ENCODE measurements around the gene PSMG4. TPM values are rescaled to one million over a fixed set of nuclear protein-coding genes. Genes with fewer than 3 reads are reported as not detected.
"Not testable (repeated sequence)": the region's sequence is repeated elsewhere in the genome, so short reads cannot be mapped to it uniquely, and the experiment has no call there.

Gene PSMG4
- polyA plus RNA-seq, 1 experiment: 24.7 TPM

DNA sequence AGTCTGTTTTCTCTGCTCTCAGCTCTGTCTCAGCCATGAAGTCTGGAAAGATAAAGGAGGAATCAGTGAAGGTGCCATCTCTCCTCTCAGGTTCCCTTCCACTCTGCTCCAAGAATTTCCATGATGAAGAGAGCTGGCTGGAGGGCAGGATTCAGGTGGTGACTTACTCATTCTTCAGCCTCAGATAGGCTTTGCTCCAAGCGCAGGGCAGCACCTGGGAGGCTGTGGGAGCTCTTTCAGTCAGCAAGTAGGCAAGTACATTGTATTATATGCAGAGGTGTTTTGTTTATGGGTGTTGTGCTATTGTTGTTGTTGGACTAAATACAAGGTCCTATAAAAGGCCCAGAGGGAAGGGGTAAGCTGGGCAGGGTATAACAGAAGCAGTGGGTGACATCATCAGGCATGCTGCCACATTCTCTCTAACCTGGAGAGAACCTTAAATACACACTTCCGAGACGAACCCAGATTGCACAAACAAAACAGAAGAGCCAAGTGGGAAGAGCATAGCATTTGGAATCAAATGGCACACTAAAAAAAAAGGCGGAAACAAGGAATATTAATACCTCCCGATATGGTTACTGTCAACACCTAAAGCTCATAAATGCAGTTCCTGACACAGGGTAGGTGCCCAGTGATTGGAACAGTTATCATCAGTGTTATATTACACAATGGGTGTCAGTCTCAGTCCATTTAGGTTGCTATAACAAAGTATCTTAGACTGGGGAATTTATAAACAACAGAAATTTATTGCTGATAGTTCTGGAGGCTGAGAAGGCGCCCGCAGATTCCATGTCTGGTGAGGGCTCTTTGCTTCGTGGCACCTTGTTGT, 14.5 kb upstream of the PSMG4 start:
- POLR2A ChIA-PET: interaction anchor here (0.6 kb wide), 1 partner anchor 20 kb away, joined by 4 read pairs; no protein-coding TSS in a partner anchor
- H3K36me3 ChIP-seq (ENCODE audit: control insufficient read depth, insufficient read depth, low read length): no peaks in the 10 kb centered on the region
- DNase-seq (ENCODE audit: low read depth): no peak
- H3K4me3 ChIP-seq (ENCODE audit: low read depth, low read length): no peak overlapping the region
- peaks cover 1% of the 10 kb centered on the region; the same call in 1 of the 2 replicates for H3K27me3 ChIP-seq (ENCODE audit: control insufficient read depth, insufficient read depth, low read length)
- CTCF ChIA-PET: interaction anchor here (0.6 kb wide), 3 partner anchors 45 to 888 kb away, joined by 3 read pairs; no protein-coding TSS in a partner anchor
- TF ChIP-seq, protein P1, sequence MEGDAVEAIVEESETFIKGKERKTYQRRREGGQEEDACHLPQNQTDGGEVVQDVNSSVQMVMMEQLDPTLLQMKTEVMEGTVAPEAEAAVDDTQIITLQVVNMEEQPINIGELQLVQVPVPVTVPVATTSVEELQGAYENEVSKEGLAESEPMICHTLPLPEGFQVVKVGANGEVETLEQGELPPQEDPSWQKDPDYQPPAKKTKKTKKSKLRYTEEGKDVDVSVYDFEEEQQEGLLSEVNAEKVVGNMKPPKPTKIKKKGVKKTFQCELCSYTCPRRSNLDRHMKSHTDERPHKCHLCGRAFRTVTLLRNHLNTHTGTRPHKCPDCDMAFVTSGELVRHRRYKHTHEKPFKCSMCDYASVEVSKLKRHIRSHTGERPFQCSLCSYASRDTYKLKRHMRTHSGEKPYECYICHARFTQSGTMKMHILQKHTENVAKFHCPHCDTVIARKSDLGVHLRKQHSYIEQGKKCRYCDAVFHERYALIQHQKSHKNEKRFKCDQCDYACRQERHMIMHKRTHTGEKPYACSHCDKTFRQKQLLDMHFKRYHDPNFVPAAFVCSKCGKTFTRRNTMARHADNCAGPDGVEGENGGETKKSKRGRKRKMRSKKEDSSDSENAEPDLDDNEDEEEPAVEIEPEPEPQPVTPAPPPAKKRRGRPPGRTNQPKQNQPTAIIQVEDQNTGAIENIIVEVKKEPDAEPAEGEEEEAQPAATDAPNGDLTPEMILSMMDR (IDR thresholded peaks at IDR 0.05; ENCODE audit: insufficient read depth, low read depth, low read length): no peak

DNA sequence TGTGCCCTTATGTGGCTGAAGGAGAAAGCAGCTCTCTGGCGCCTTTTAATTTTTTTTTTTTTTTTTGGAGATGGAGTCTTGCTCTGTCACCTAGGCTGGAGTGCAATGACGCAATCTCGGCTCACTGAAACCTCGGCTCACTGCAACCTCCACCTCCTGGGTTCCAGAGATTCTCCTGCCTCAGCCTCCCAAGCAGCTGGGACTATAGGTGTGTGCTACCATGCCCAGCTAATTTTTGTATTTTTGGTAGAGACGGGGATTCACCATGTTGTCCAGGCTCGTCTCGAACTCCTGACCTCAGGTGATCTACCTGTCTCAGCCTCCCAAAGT, 13.9 kb upstream of the PSMG4 start:
- H3K36me3 ChIP-seq (ENCODE audit: control insufficient read depth, insufficient read depth, low read length); H3K27me3 ChIP-seq (ENCODE audit: control insufficient read depth, insufficient read depth, low read length); DNase-seq (ENCODE audit: low read depth); H3K4me3 ChIP-seq (ENCODE audit: low read depth, low read length): not testable (repeated sequence)
- ChIA-PET CTCF (interaction anchor here (0.6 to 1.1 kb wide), 3 partner anchors 8 to 888 kb away, joined by 3 read pairs; no protein-coding TSS in a partner anchor), POLR2A (interaction anchor here (0.6 kb wide), 1 partner anchor 21 kb away, joined by 4 read pairs; no protein-coding TSS in a partner anchor)

DNA sequence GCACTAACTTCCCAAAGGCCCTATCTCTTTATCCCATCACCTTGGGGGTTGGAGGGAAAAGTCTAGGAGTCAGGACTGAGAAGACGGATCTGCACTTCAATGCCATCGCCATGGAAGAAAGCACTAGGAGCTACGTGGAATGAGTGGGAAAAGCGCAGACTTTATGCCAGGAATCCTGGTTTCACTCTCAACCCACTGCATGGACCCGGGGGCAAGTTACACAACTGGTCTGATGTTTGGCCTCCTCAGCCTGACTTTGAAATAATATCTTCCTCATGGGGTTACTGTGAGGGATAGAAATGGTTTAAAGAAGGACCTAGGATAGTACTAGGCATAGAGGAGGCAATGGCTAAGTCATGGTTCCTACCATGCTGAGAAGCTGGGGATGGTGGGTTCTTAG, 13.5 kb upstream of the PSMG4 start:
- TF ChIP-seq, protein P1 (IDR thresholded peaks at IDR 0.05; ENCODE audit: insufficient read depth, low read depth, low read length): no peak
- Histone ChIP-seq H3K4me3 (ENCODE audit: low read depth, low read length) (no peak overlapping the region), H3K36me3 (ENCODE audit: control insufficient read depth, insufficient read depth, low read length) (no peaks in the 10 kb centered on the region), H3K27me3 (ENCODE audit: control insufficient read depth, insufficient read depth, low read length) (peaks cover 1% of the 10 kb centered on the region; the same call in 1 of the 2 replicates)
- no peak for DNase-seq (ENCODE audit: low read depth)
- ChIA-PET POLR2A (no interaction called here), CTCF (interaction anchor here (1.1 kb wide), 1 partner anchor 8 kb away, joined by 3 read pairs; no protein-coding TSS in a partner anchor)

DNA sequence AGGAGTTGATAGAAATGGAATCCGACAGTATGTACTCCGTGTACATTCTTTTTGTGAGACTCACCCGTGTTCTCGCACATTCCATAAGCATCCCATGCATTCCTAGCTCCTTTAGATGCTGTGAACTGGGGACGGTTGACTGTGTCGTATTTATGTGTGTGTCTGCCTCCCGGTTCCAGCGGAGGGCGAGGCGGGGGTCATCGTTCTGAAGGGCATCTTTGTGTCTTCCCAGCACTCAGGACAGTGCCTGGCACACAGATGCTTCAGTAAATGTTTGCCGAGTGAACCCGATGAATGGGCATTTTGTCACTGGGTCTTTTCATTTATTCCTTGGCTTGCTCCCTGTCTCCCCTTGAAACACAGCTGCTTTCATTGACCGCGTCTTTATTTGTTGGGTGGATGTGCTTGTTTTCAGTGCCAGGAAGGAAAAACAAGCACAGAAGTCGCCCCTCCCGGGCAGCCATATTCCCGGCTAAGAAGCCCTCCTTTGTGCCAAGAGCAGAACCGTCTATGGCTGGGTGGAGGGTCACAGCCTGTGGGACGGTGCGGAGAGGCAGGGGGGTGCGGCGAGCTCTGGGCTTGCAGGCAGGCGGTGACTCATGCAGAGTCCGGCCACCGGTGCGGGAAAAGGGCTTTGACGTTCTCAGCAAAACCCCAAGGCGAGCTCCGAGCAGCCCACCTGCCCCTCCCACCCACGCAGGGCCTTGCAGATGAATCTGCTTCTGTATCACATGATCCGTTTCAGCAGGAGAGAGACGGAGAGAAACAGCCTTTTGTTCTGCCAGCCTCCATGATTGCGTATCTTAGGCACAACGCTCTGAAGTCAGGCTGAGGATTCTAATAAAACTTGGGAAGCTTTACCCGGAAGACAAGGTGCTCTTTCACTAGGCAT, 11.2 kb upstream of the PSMG4 start:
- CTCF ChIA-PET: interaction anchor here (0.6 to 2.0 kb wide), 14 partner anchors 11 to 139 kb away, joined by 3 to 9 read pairs (median 4); partner anchors contain the start of genes PSMG4 and TUBB2A
- DNase-seq (ENCODE audit: low read depth): peak; percentile 90

DNA sequence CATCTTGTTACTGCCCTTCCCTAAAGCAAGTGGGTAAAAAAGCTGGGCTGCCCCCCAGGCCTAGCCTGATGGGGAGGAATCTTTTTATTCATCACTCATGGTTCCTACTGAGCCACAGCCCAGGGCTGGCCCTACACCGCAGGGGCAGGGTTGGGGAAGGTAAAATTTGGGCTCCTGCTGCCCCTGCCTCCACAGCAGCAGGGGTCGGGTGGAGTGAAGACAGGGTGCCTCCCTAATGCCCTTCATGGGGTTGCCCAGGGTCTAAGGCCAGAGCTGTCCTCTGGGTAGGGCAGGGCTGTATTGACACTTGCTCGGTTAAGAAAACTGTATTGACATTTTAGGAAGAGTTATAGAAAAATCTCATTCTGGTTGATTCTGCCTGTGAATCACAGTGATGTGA, 8.9 kb upstream of the PSMG4 start:
- DNase-seq (ENCODE audit: low read depth): no peak
- H3K4me3 ChIP-seq (ENCODE audit: low read depth, low read length): no peak overlapping the region
- ChIA-PET CTCF (interaction anchor here (0.9 to 4.4 kb wide), 7 partner anchors 19 to 252 kb away, joined by 3 to 26 read pairs (median 5); partner anchors contain the start of gene TUBB2A), POLR2A (no interaction called here)
- TF ChIP-seq, protein P1 (IDR thresholded peaks at IDR 0.05; ENCODE audit: insufficient read depth, low read depth, low read length): no peak
- H3K36me3 ChIP-seq (ENCODE audit: control insufficient read depth, insufficient read depth, low read length): no peaks in the 10 kb centered on the region
- no peaks in the 10 kb centered on the region for H3K27me3 ChIP-seq (ENCODE audit: control insufficient read depth, insufficient read depth, low read length)

More for the DNA sequence above, 11.2 kb upstream of the PSMG4 start:
- H3K4me3 ChIP-seq (ENCODE audit: low read depth, low read length): peak overlapping the region; percentile 28
- POLR2A ChIA-PET: interaction anchor here (0.8 to 2.2 kb wide), 4 partner anchors 12 to 140 kb away, joined by 3 to 20 read pairs (median 12); partner anchors contain the start of gene TUBB2A
- TF ChIP-seq, protein P1 (IDR thresholded peaks at IDR 0.05; ENCODE audit: insufficient read depth, low read depth, low read length): no peak
- no peaks in the 10 kb centered on the region for H3K36me3 ChIP-seq (ENCODE audit: control insufficient read depth, insufficient read depth, low read length)
- H3K27me3 ChIP-seq (ENCODE audit: control insufficient read depth, insufficient read depth, low read length): no peaks in the 10 kb centered on the region
